Measurements from ENCODE around the gene CISD3.
"Not testable (repeated sequence)": the region's sequence is repeated elsewhere in the genome, so short reads cannot be mapped to it uniquely, and the experiment has no call there.

CISD3 gene

GRCh38 chr17:38707678-38708351 lies 22.3 kb upstream of the CISD3 start:
- in situ Hi-C loops (cut with MboI; ENCODE audit: low sequenced_read_pairs), result no loop called here

DNA sequence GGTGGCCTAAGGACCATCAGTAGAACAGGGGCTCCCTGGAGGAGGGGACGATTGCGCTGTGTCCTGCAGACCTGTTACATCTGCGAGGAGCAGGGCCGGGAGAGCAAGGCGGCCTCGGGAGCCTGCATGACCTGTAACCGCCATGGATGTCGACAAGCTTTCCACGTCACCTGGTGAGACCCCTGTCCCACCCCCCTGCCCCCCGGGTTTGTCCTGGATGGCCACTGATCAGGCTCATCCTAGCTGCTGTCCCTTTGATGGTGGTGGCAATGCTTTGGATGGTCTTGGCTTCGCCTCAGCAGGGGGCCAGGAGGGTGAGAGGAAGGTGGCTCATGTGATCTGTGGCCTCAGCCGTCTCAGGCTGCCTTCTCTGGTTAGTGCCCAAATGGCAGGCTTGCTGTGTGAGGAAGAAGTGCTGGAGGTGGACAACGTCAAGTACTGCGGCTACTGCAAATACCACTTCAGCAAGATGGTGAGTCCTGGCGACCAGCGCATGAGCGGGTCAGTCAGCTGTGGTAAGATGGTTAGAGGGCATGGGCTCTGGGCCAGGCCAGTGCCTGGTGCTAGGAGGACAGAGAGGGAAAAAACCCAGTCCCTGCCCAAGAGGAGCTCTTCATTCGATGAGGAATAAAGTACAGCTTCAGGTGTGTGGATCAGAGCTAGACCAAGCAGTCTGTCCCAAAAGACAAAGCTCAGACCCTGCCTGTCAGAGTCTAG lies 20.9 kb upstream of the CISD3 start:
- in situ Hi-C loops (cut with MboI; ENCODE audit: low sequenced_read_pairs), result no loop called here

- in situ Hi-C loops (cut with MboI; ENCODE audit: low sequenced_read_pairs), result no loop called here
These were observed 20.1 kb upstream of the CISD3 start for GRCh38 chr17:38709864-38710603.

- in situ Hi-C loops (cut with MboI; ENCODE audit: low sequenced_read_pairs), result no loop called here
These were observed 19.6 kb upstream of the CISD3 start for GRCh38 chr17:38710604-38710962.

- in situ Hi-C loops (cut with MboI; ENCODE audit: low sequenced_read_pairs), result no loop called here
These were observed 19.2 kb upstream of the CISD3 start for GRCh38 chr17:38710985-38711384.

GRCh38 chr17:38711792-38712571 lies 18.2 kb upstream of the CISD3 start:
- in situ Hi-C loops (cut with MboI; ENCODE audit: low sequenced_read_pairs), result no loop called here

- in situ Hi-C loops (cut with MboI; ENCODE audit: low sequenced_read_pairs), result no loop called here
These were observed 17.5 kb upstream of the CISD3 start for GRCh38 chr17:38712593-38712992.

DNA sequence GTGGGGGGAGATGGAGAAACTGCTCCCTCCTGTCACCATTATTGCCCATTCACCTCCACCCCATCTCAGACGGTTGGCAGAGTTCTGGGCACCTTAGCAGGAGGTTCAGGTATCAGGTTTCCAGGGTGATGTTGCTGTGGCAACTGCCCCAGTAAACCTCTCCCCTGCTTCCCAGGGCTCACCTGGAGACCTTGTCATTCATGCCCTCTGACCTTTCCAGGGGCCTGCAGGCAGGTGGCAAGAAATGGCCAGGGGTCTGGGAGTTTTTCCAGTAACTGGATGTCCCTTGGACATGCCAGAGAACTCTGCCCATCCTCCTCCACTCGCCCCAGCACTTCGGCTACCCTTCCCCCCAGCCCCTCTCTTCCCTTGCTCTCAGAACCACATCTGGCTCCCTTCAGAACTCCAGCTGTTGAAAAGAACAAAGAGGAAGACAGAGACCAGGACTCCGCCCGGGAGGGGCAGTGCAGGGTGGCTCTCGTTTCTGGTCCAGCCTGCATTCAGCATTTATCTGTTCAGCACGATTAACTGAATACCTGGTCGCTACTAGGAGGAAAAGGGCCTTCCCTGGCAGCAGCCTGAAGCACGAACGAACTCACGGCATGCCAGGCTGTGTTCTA lies 16.6 kb upstream of the CISD3 start:
- in situ Hi-C loops (cut with MboI; ENCODE audit: low sequenced_read_pairs), result no loop called here

- in situ Hi-C loops (cut with MboI; ENCODE audit: low sequenced_read_pairs), result no loop called here
These were observed 14.8 kb upstream of the CISD3 start for GRCh38 chr17:38715216-38715943.

- in situ Hi-C loops (cut with MboI; ENCODE audit: low sequenced_read_pairs), result no loop called here
These were observed 13.7 kb upstream of the CISD3 start for GRCh38 chr17:38716368-38717005.

DNA sequence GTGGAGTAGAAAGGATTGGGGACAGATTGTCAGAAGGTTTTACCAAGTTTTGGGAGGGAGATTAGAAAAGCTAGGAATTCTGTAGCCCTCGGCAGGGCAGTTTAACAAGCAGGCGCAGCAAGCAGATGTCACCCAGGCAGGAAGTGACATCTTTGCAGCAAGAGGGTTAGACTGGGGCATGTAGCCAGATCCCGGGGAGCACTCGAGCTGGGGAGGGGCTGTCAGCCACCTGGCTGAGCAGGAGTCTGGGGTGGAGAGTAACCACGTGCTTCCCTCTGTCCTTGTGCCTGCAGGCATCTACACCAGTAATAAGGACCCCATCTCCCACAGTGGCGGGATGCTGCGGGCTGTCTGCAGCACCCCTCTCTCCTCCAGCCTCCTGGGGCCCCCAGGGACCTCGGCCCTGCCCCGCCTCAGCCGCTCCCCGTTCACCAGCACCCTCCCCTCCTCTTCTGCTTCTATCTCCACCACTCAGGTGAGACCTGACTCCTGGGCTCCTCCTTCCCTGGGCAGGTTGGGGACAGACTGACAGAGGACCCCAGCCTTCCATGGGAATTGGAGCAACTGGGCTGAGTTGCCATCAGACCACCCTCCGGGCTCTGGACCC lies 12.9 kb upstream of the CISD3 start:
- in situ Hi-C loops (cut with MboI; ENCODE audit: low sequenced_read_pairs), result no loop called here

GRCh38 chr17:38719289-38719942 lies 10.7 kb upstream of the CISD3 start:
- in situ Hi-C loops (cut with MboI; ENCODE audit: low sequenced_read_pairs), result no loop called here

- in situ Hi-C loops (cut with MboI; ENCODE audit: low sequenced_read_pairs), result no loop called here
These were observed 10.0 kb upstream of the CISD3 start for GRCh38 chr17:38719943-38720641.

GRCh38 chr17:38720941-38721340 lies 9.2 kb upstream of the CISD3 start:
- in situ Hi-C loops (cut with MboI; ENCODE audit: low sequenced_read_pairs), result no loop called here

- in situ Hi-C loops (cut with MboI; ENCODE audit: low sequenced_read_pairs), result no loop called here
These were observed 8.3 kb upstream of the CISD3 start for GRCh38 chr17:38721802-38722201.

GRCh38 chr17:38724337-38724988 lies 5.7 kb upstream of the CISD3 start:
- in situ Hi-C loops (cut with MboI; ENCODE audit: low sequenced_read_pairs), result no loop called here

GRCh38 chr17:38725066-38725465 lies 5.1 kb upstream of the CISD3 start:
- in situ Hi-C loops (cut with MboI; ENCODE audit: low sequenced_read_pairs), result no loop called here

GRCh38 chr17:38726145-38726544 lies 4.0 kb upstream of the CISD3 start:
- in situ Hi-C loops (cut with MboI; ENCODE audit: low sequenced_read_pairs), result not testable (repeated sequence)
